H9 (cell line): Measurements from ENCODE around the gene HTN1. TPM values are rescaled to one million over a fixed set of nuclear protein-coding genes. Genes with fewer than 3 reads are reported as not detected.
"Not testable (repeated sequence)": the region's sequence is repeated elsewhere in the genome, so short reads cannot be mapped to it uniquely, and the experiment has no call there.

Experiments used
- DNase-seq: peaks from one replicate; pipeline ENCODE4 v3.0.0-alpha.2; 2017
- H2AFZ ChIP-seq: one replicate; pipeline ENCODE4 v1.6.1; 2013; ENCODE audit warnings: mild to moderate bottlenecking, low read length, control low read depth, moderate library complexity
- H2AK5ac ChIP-seq: 2 replicates; pipeline ENCODE4 v1.6.1; 2013; ENCODE audit warnings: low read length, control low read depth, mixed read lengths; ENCODE audit not compliant: insufficient read length
- H2BK120ac ChIP-seq: one replicate; pipeline ENCODE4 v1.6.1; 2013; ENCODE audit warnings: low read depth, mild to moderate bottlenecking, low read length, control low read depth, inconsistent platforms; ENCODE audit not compliant: poor library complexity, severe bottlenecking
- H2BK12ac ChIP-seq: 2 replicates; pipeline ENCODE4 v1.6.1; 2013; ENCODE audit warnings: low read length, control low read depth, mixed read lengths, low read depth; ENCODE audit not compliant: insufficient read length
- H2BK15ac ChIP-seq: 2 replicates; pipeline ENCODE4 v1.6.1; 2013; ENCODE audit warnings: low read depth, low read length, control low read depth
- H2BK20ac ChIP-seq: one replicate; pipeline ENCODE4 v1.6.1; 2013; ENCODE audit warnings: low read depth, mild to moderate bottlenecking, low read length, control low read depth, inconsistent platforms; ENCODE audit not compliant: poor library complexity, severe bottlenecking
- H2BK5ac ChIP-seq: 2 replicates; pipeline ENCODE4 v1.6.1; 2013; ENCODE audit warnings: low read length, control low read depth, mixed read lengths; ENCODE audit not compliant: insufficient read length
- H3K14ac ChIP-seq: 2 replicates; pipeline ENCODE4 v1.6.1; 2013; ENCODE audit warnings: low read length, control low read depth; ENCODE audit not compliant: insufficient read depth
- H3K18ac ChIP-seq: 2 replicates; pipeline ENCODE4 v1.6.1; 2013; ENCODE audit warnings: low read depth, mild to moderate bottlenecking, mixed read lengths, low read length, control low read depth; ENCODE audit not compliant: insufficient read length
- H3K23ac ChIP-seq: 2 replicates; pipeline ENCODE4 v1.6.1; 2013; ENCODE audit warnings: low read length, control low read depth, mixed read lengths, low read depth; ENCODE audit not compliant: insufficient read length
- H3K23me2 ChIP-seq: 2 replicates; pipeline ENCODE4 v1.6.1; 2013; ENCODE audit warnings: low read depth, mild to moderate bottlenecking, mixed read lengths, low read length, control low read depth; ENCODE audit not compliant: insufficient read length, poor library complexity, severe bottlenecking
- H3K27ac ChIP-seq: 2 replicates; pipeline ENCODE4 v1.5.1; 2013; ENCODE audit warnings: low read length, control low read depth, mixed read lengths, low read depth; ENCODE audit not compliant: insufficient read length
- H3K27me3 ChIP-seq: 2 replicates; pipeline ENCODE4 v1.6.1; 2013; ENCODE audit warnings: low read length, control low read depth, inconsistent platforms; ENCODE audit not compliant: insufficient read depth
- H3K4ac ChIP-seq: 2 replicates; pipeline ENCODE4 v1.6.1; 2013; ENCODE audit warnings: low read depth, mild to moderate bottlenecking, control low read depth, inconsistent platforms, low read length, moderate library complexity
- H3K4me1 ChIP-seq: 2 replicates; pipeline ENCODE4 v1.6.1; 2013; ENCODE audit warnings: low read length, control low read depth, inconsistent platforms; ENCODE audit not compliant: insufficient read depth
- H3K4me2 ChIP-seq: 2 replicates; pipeline ENCODE4 v1.6.1; 2013; ENCODE audit warnings: low read length, control low read depth, mixed read lengths; ENCODE audit not compliant: insufficient read length, insufficient read depth
- H3K56ac ChIP-seq: 2 replicates; pipeline ENCODE4 v1.6.1; 2013; ENCODE audit warnings: low read depth, mild to moderate bottlenecking, mixed read lengths, low read length, control low read depth; ENCODE audit not compliant: insufficient read length
- H3K79me1 ChIP-seq: 2 replicates; pipeline ENCODE4 v1.6.1; 2013; ENCODE audit warnings: low read depth, mild to moderate bottlenecking, moderate library complexity, low read length, control low read depth, inconsistent platforms; ENCODE audit not compliant: insufficient read depth, poor library complexity, severe bottlenecking
- H3K79me2 ChIP-seq: 2 replicates; pipeline ENCODE4 v1.6.1; 2013; ENCODE audit warnings: low read length, control low read depth, inconsistent platforms; ENCODE audit not compliant: insufficient read depth
- H3K9ac ChIP-seq: 2 replicates; pipeline ENCODE4 v1.6.1; 2013; ENCODE audit warnings: low read length, control low read depth, mixed read lengths; ENCODE audit not compliant: insufficient read length; ENCODE audit errors: extremely low read depth
- H3K9me3 ChIP-seq: one replicate; pipeline ENCODE4 v1.6.1; 2013; ENCODE audit warnings: low read depth, low read length, inconsistent platforms; ENCODE audit not compliant: control insufficient read depth
- H3T11ph ChIP-seq: one replicate; pipeline ENCODE4 v1.6.1; 2013; ENCODE audit warnings: mild to moderate bottlenecking, low read length, control low read depth, inconsistent platforms
- H4K20me1 ChIP-seq: one replicate; pipeline ENCODE4 v1.6.1; 2013; ENCODE audit not compliant: control insufficient read depth, insufficient read length, insufficient read depth
- H4K5ac ChIP-seq: 2 replicates; pipeline ENCODE4 v1.6.1; 2013; ENCODE audit warnings: low read depth, mild to moderate bottlenecking, mixed read lengths, low read length, control low read depth; ENCODE audit not compliant: insufficient read length
- H4K8ac ChIP-seq: replicated peaks from 2 replicates; pipeline ENCODE4 v1.6.1; 2013; ENCODE audit warnings: low read length, control low read depth, mixed read lengths, low read depth; ENCODE audit not compliant: insufficient read length
- H4K91ac ChIP-seq: 2 replicates; pipeline ENCODE4 v1.6.1; 2013; ENCODE audit warnings: low read depth, mild to moderate bottlenecking, moderate library complexity, mixed read lengths, low read length, control low read depth; ENCODE audit not compliant: insufficient read length
- H3K27ac Mint-ChIP-seq, 3 experiments: 2 replicates in 2 of 3; 3 replicates in 1 of 3; pipeline ENCODE4 v1.8.0; 2020 to 2021; ENCODE audit warnings: mixed read lengths in 3 of 3, mild to moderate bottlenecking in 1 of 3, moderate library complexity in 1 of 3
- H3K27me3 Mint-ChIP-seq: 2 replicates; pipeline ENCODE4 v1.8.0; 2021; ENCODE audit warnings: low read depth, mild to moderate bottlenecking, moderate library complexity, mixed read lengths
- H3K36me3 Mint-ChIP-seq, 3 experiments: 2 replicates in 2 of 3; 3 replicates in 1 of 3; pipeline ENCODE4 v1.8.0; 2020 to 2021; ENCODE audit warnings: low read depth in 3 of 3, mixed read lengths in 3 of 3; ENCODE audit not compliant: insufficient read depth in 1 of 3
- H3K4me1 Mint-ChIP-seq, 2 experiments: 2 replicates each; pipeline ENCODE4 v1.8.0; 2020; ENCODE audit warnings: mixed read lengths in 2 of 2
- H3K4me3 Mint-ChIP-seq, 2 experiments: 2 replicates in 1 of 2; 3 replicates in 1 of 2; pipeline ENCODE4 v1.8.0; 2020 to 2021; ENCODE audit warnings: mild to moderate bottlenecking in 2 of 2, mixed read lengths in 2 of 2, moderate library complexity in 1 of 2
- H3K9me3 Mint-ChIP-seq, 2 experiments: 2 replicates in 1 of 2; 3 replicates in 1 of 2; pipeline ENCODE4 v1.8.0; 2020; ENCODE audit warnings: mild to moderate bottlenecking in 2 of 2, mixed read lengths in 2 of 2, moderate library complexity in 1 of 2
- whole genome bisulfite sequencing: extraction: QIAGEN DNeasy Blood & Tissue Kit; methylation state at CpG from one replicate; pipeline ENCODE4 v1.1.7; 2013; ENCODE audit warnings: missing lambda C conversion rate, low lambda C conversion rate, mixed read lengths; ENCODE audit not compliant: insufficient read length; ENCODE audit errors: extremely low coverage; 5-methylcytosine and 5-hydroxymethylcytosine counted together
- total RNA-seq: library from RNA; stranded (reverse); gene quantifications from 2 replicates; pipeline ENCODE4 v1.2.1, GENCODE V29; 2021

HTN1 gene
- total RNA-seq, 1 experiment from 2014 or later: not detected

DNA sequence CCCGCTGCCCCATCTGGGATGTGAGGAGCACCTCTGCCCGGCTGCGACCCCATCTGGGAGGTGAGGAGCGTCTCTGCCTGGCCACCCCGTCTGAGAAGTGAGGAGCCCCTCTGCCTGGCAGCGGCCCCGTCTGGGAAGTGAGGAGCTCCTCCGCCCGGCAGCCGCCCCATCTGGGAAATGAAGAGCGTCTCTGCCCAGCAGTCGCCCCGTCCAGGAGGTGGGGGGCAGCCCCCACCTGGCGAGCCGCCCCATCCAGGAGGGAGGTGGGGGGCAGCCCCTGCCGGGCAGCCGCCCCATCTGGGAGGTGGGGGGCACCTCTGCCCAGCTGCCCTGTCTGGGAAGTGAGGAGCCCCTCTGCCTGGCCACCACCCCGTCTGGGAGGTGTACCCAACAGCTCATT is 12.7 kb upstream of the HTN1 start:
- H3K23me2 ChIP-seq, H3K23ac ChIP-seq, H3K18ac ChIP-seq, H4K8ac ChIP-seq, H2BK120ac ChIP-seq, H3K4me3 Mint-ChIP-seq, H3K9ac ChIP-seq, H3K9me3 ChIP-seq, DNase-seq, H2AFZ ChIP-seq, H2BK5ac ChIP-seq, H3K79me2 ChIP-seq, H4K5ac ChIP-seq, H2BK20ac ChIP-seq, H2BK15ac ChIP-seq, H4K91ac ChIP-seq, H3K14ac ChIP-seq, H3K56ac ChIP-seq, H3K27ac ChIP-seq, H3K4me1 ChIP-seq, H3T11ph ChIP-seq, H3K4ac ChIP-seq, H2BK12ac ChIP-seq, H3K79me1 ChIP-seq, H3K4me1 Mint-ChIP-seq, H3K27ac Mint-ChIP-seq, H3K4me2 ChIP-seq, H4K20me1 ChIP-seq, H3K27me3 ChIP-seq, H3K27me3 Mint-ChIP-seq, H2AK5ac ChIP-seq: not testable (repeated sequence)
- Mint-ChIP-seq H3K9me3 (peaks cover 19 to 34% of the 10 kb centered on the region in 2 experiments), H3K36me3 (peaks cover 0 to 25% (median 4%) of the 10 kb centered on the region in 3 experiments; a peak in 4 of 7 replicates)
- no CpG with 5 or more reads among the region's 18 CpGs for WGBS

DNA sequence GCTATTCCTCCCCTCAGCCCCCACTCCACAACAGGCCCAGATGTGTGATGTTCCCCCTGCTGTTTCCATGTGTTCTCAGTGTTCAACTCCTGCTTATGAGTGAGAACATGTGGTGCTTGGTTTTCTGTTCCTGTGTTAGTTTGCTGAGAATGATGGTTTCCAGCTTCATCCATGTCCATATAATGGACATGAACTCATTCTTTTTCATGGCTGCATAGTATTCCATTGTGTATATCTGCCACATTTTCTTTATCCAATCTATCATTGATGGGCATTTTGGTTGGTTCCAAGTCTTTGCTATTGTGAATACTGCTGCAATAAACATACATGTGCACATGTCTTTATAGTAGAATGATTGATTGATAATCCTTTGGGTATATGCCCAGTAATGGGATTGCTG is 10.3 kb upstream of the HTN1 start:
- not testable (repeated sequence) for H3K56ac ChIP-seq, H3K27ac Mint-ChIP-seq
- peaks cover 0 to 25% (median 3%) of the 10 kb centered on the region in 3 experiments; a peak in 4 of 7 replicates for H3K36me3 Mint-ChIP-seq

More for the DNA sequence above, 10.3 kb upstream of the HTN1 start:
- not testable (repeated sequence) for H2BK120ac ChIP-seq, H2AK5ac ChIP-seq, H3K23me2 ChIP-seq, H3K79me2 ChIP-seq, H4K20me1 ChIP-seq, H2BK12ac ChIP-seq, H3K79me1 ChIP-seq, H3K18ac ChIP-seq, H2AFZ ChIP-seq, H2BK5ac ChIP-seq, H3K4ac ChIP-seq, H3K4me2 ChIP-seq, H3K23ac ChIP-seq, H4K91ac ChIP-seq, H3T11ph ChIP-seq, H2BK20ac ChIP-seq, H3K27me3 ChIP-seq, H4K5ac ChIP-seq, H3K4me1 Mint-ChIP-seq, H3K27ac ChIP-seq, H4K8ac ChIP-seq, H3K14ac ChIP-seq, H3K9me3 ChIP-seq, H2BK15ac ChIP-seq, H3K27me3 Mint-ChIP-seq, DNase-seq, H3K4me1 ChIP-seq, H3K9ac ChIP-seq
- H3K4me3 Mint-ChIP-seq: peak overlapping the region in 1 of 2 experiments; percentile 9; a peak in 1 of 5 replicates
- H3K9me3 Mint-ChIP-seq: peaks cover 19 to 24% of the 10 kb centered on the region in 2 experiments
